Activated CD8-positive, alpha-beta memory T cell treated with anti-CD3 and anti-CD28 coated beads, Interleukin-2, amount 50 U/mL, for 24 hours (primary cell): ENCODE data around the gene CAST.
"Not testable (repeated sequence)": the region's sequence is repeated elsewhere in the genome, so short reads cannot be mapped to it uniquely, and the experiment has no call there.

Experiments used
- DNase-seq: peaks from one replicate; pipeline ENCODE4 v3.0.0-alpha.2; 2020; ENCODE audit errors: extremely low read depth

Gene CAST

GRCh38 chr5:96714450-96714849 lies 52.3 kb downstream of the CAST start:
- no peak for DNase-seq

- DNase-seq = no peak
Measured at GRCh38 chr5:96714951-96715451, 52.8 kb downstream of the CAST start.

GRCh38 chr5:96716007-96716406 lies 53.8 kb downstream of the CAST start:
- DNase-seq = no peak

- DNase-seq = no peak
Measured at GRCh38 chr5:96716716-96717115, 54.5 kb downstream of the CAST start.

GRCh38 chr5:96717874-96718273 lies 55.7 kb downstream of the CAST start:
- no peak for DNase-seq

GRCh38 chr5:96718635-96719077 lies 56.5 kb downstream of the CAST start:
- DNase-seq = no peak

GRCh38 chr5:96720408-96720807 lies 58.2 kb downstream of the CAST start:
- DNase-seq = no peak

- no peak for DNase-seq
Measured at GRCh38 chr5:96721351-96721977, 59.3 kb downstream of the CAST start.

- no peak for DNase-seq
Measured at GRCh38 chr5:96725257-96725656, 63.1 kb downstream of the CAST start.

GRCh38 chr5:96726802-96727201 lies 64.6 kb downstream of the CAST start:
- DNase-seq = no peak

- no peak for DNase-seq
Measured at GRCh38 chr5:96729156-96729555, 67.0 kb downstream of the CAST start.

GRCh38 chr5:96730586-96730985 lies 68.4 kb downstream of the CAST start:
- DNase-seq = no peak

- no peak for DNase-seq
Measured at GRCh38 chr5:96733771-96734500, 71.8 kb downstream of the CAST start.

GRCh38 chr5:96734871-96735325 lies 72.7 kb downstream of the CAST start:
- no peak for DNase-seq

GRCh38 chr5:96736937-96737336 lies 74.8 kb downstream of the CAST start:
- DNase-seq = no peak

GRCh38 chr5:96741106-96741505 lies 78.9 kb downstream of the CAST start:
- DNase-seq = no peak

GRCh38 chr5:96741891-96742309 lies 79.7 kb downstream of the CAST start:
- DNase-seq = no peak

GRCh38 chr5:96742538-96742937 lies 80.4 kb downstream of the CAST start:
- no peak for DNase-seq

- no peak for DNase-seq
Measured at GRCh38 chr5:96743065-96743768, 81.0 kb downstream of the CAST start.

- DNase-seq = no peak
Measured at GRCh38 chr5:96743805-96744204, 81.6 kb downstream of the CAST start.

GRCh38 chr5:96744218-96744617 lies 82.0 kb downstream of the CAST start:
- not testable (repeated sequence) for DNase-seq

- DNase-seq = no peak
Measured at GRCh38 chr5:96745025-96745424, 82.8 kb downstream of the CAST start.
